Measurements from ENCODE around the gene NTRK1. TPM values are rescaled to one million over a fixed set of nuclear protein-coding genes. Genes with fewer than 3 reads are reported as not detected.

NTRK1 gene
- total RNA-seq, 2 experiments from 2014 or later: 0.67 TPM; not detected in 1

GRCh38 chr1:156860113-156860627 is 495 bp upstream of the NTRK1 start:
- Mint-ChIP-seq H3K27ac (no peak overlapping the region), H3K36me3 (ENCODE audit: low read depth) (no peaks in the 10 kb centered on the region), H3K4me1 (ENCODE audit: low read depth) (peaks cover 20% of the 10 kb centered on the region), H3K4me3 (peak overlapping the region; percentile 64), H3K27me3 (ENCODE audit: low read depth) (peaks cover 56% of the 10 kb centered on the region), H3K9me3 (no peaks in the 10 kb centered on the region)
- CTCF ChIA-PET: interaction anchor here (0.6 to 10.2 kb wide), 39 partner anchors 11 to 522 kb away, joined by 3 to 177 read pairs (median 5); partner anchors contain the start of genes CCT3, MRPL24, PEAR1 and TSACC
- intact Hi-C loops (cut with micrococcal nuclease): loop anchor here (1.0 to 5.0 kb wide), 8 partner anchors 12 to 171 kb away; partner anchors contain the start of gene CRABP2
- peak; percentile 56 for DNase-seq

- H3K9me3 Mint-ChIP-seq: no peaks in the 10 kb centered on the region
- H3K27me3 Mint-ChIP-seq (ENCODE audit: low read depth): peaks cover 59% of the 10 kb centered on the region
- intact Hi-C loops (cut with micrococcal nuclease): loop anchor here (5.0 kb wide), 1 partner anchor 155 kb away; the partner anchor contains the start of gene CRABP2
- H3K27ac Mint-ChIP-seq: no peak overlapping the region
- H3K4me1 Mint-ChIP-seq (ENCODE audit: low read depth): peaks cover 28% of the 10 kb centered on the region
- no peak overlapping the region for H3K4me3 Mint-ChIP-seq
- CTCF ChIA-PET: interaction anchor here (3.7 to 10.2 kb wide), 5 partner anchors 24 to 173 kb away, joined by 39 to 177 read pairs (median 59); partner anchors contain the start of gene PEAR1
- no peaks in the 10 kb centered on the region for H3K36me3 Mint-ChIP-seq (ENCODE audit: low read depth)
- no peak for DNase-seq
Measured at GRCh38 chr1:156862584-156862983, 1.9 kb downstream of the NTRK1 start.

GRCh38 chr1:156862997-156863599 is 2.4 kb downstream of the NTRK1 start:
- CTCF ChIA-PET: interaction anchor here (4.2 to 10.2 kb wide), 4 partner anchors 25 to 137 kb away, joined by 47 to 177 read pairs (median 96); partner anchors contain the start of gene PEAR1
- intact Hi-C loops (cut with micrococcal nuclease): loop anchor here (5.0 kb wide), 1 partner anchor 156 kb away; the partner anchor contains the start of gene CRABP2
- Mint-ChIP-seq H3K27me3 (ENCODE audit: low read depth) (peaks cover 57% of the 10 kb centered on the region), H3K9me3 (no peaks in the 10 kb centered on the region), H3K27ac (no peak overlapping the region), H3K4me3 (no peak overlapping the region), H3K4me1 (ENCODE audit: low read depth) (peaks cover 28% of the 10 kb centered on the region), H3K36me3 (ENCODE audit: low read depth) (no peaks in the 10 kb centered on the region)
- no peak for DNase-seq

- H3K9me3 Mint-ChIP-seq: no peaks in the 10 kb centered on the region
- no peaks in the 10 kb centered on the region for H3K36me3 Mint-ChIP-seq (ENCODE audit: low read depth)
- CTCF ChIA-PET: interaction anchor here (7.7 to 10.2 kb wide), 2 partner anchors 25 to 65 kb away, joined by 133 to 177 read pairs; no protein-coding TSS in a partner anchor
- H3K4me3 Mint-ChIP-seq: no peak overlapping the region
- intact Hi-C loops (cut with micrococcal nuclease): loop anchor here (5.0 kb wide), 1 partner anchor 156 kb away; the partner anchor contains the start of gene CRABP2
- no peak overlapping the region for H3K27ac Mint-ChIP-seq
- no peak for DNase-seq
- peaks cover 51% of the 10 kb centered on the region for H3K27me3 Mint-ChIP-seq (ENCODE audit: low read depth)
- peaks cover 27% of the 10 kb centered on the region for H3K4me1 Mint-ChIP-seq (ENCODE audit: low read depth)
Measured at GRCh38 chr1:156863631-156864030, 3.0 kb downstream of the NTRK1 start.

GRCh38 chr1:156864796-156865195 is 4.1 kb downstream of the NTRK1 start:
- CTCF ChIA-PET: interaction anchor here (0.7 to 10.2 kb wide), 3 partner anchors 52 to 175 kb away, joined by 3 to 177 read pairs (median 4); no protein-coding TSS in a partner anchor
- DNase-seq: no peak
- Mint-ChIP-seq H3K27ac (no peak overlapping the region), H3K4me1 (ENCODE audit: low read depth) (peaks cover 22% of the 10 kb centered on the region), H3K9me3 (no peaks in the 10 kb centered on the region), H3K4me3 (no peak overlapping the region), H3K27me3 (ENCODE audit: low read depth) (peaks cover 44% of the 10 kb centered on the region), H3K36me3 (ENCODE audit: low read depth) (no peaks in the 10 kb centered on the region)
- intact Hi-C loops (cut with micrococcal nuclease): loop anchor here (5.0 kb wide), 1 partner anchor 157 kb away; the partner anchor contains the start of gene CRABP2

- CTCF ChIA-PET: interaction anchor here (0.7 to 1.5 kb wide), 3 partner anchors 26 to 176 kb away, joined by 3 to 4 read pairs (median 4); no protein-coding TSS in a partner anchor
- DNase-seq: no peak
- peaks cover 42% of the 10 kb centered on the region for H3K27me3 Mint-ChIP-seq (ENCODE audit: low read depth)
Measured at GRCh38 chr1:156865258-156865657, 4.6 kb downstream of the NTRK1 start.

GRCh38 chr1:156865865-156866248 is 5.2 kb downstream of the NTRK1 start:
- Mint-ChIP-seq H3K4me3 (no peak overlapping the region), H3K36me3 (ENCODE audit: low read depth) (no peaks in the 10 kb centered on the region), H3K4me1 (ENCODE audit: low read depth) (peaks cover 16% of the 10 kb centered on the region), H3K27ac (no peak overlapping the region), H3K27me3 (ENCODE audit: low read depth) (peaks cover 40% of the 10 kb centered on the region), H3K9me3 (no peaks in the 10 kb centered on the region)
- no peak for DNase-seq
- intact Hi-C loops (cut with micrococcal nuclease): no loop called here
- CTCF ChIA-PET: interaction anchor here (1.5 kb wide), 1 partner anchor 27 kb away, joined by 4 read pairs; no protein-coding TSS in a partner anchor

More at GRCh38 chr1:156865258-156865657, 4.6 kb downstream of the NTRK1 start:
- intact Hi-C loops (cut with micrococcal nuclease): no loop called here
- Mint-ChIP-seq H3K4me1 (ENCODE audit: low read depth) (peaks cover 18% of the 10 kb centered on the region), H3K9me3 (no peaks in the 10 kb centered on the region), H3K27ac (no peak overlapping the region), H3K36me3 (ENCODE audit: low read depth) (no peaks in the 10 kb centered on the region), H3K4me3 (no peak overlapping the region)

- intact Hi-C loops (cut with micrococcal nuclease): no loop called here
- DNase-seq: no peak
- CTCF ChIA-PET: interaction anchor here (1.5 kb wide), 1 partner anchor 27 kb away, joined by 4 read pairs; no protein-coding TSS in a partner anchor
- Mint-ChIP-seq H3K27me3 (ENCODE audit: low read depth) (peaks cover 36% of the 10 kb centered on the region), H3K27ac (no peak overlapping the region), H3K36me3 (ENCODE audit: low read depth) (no peaks in the 10 kb centered on the region), H3K9me3 (no peaks in the 10 kb centered on the region), H3K4me1 (ENCODE audit: low read depth) (peaks cover 17% of the 10 kb centered on the region), H3K4me3 (no peak overlapping the region)
Measured at GRCh38 chr1:156866249-156866909, 5.7 kb downstream of the NTRK1 start.

- no peak for DNase-seq
- Mint-ChIP-seq H3K9me3 (no peaks in the 10 kb centered on the region), H3K4me3 (no peak overlapping the region), H3K4me1 (ENCODE audit: low read depth) (peaks cover 11% of the 10 kb centered on the region), H3K27ac (no peak overlapping the region), H3K27me3 (ENCODE audit: low read depth) (peaks cover 18% of the 10 kb centered on the region), H3K36me3 (ENCODE audit: low read depth) (no peaks in the 10 kb centered on the region)
- intact Hi-C loops (cut with micrococcal nuclease): no loop called here
- CTCF ChIA-PET: interaction anchor here (1.4 kb wide), 1 partner anchor 21 kb away, joined by 4 read pairs; no protein-coding TSS in a partner anchor
Measured at GRCh38 chr1:156868341-156868740, 7.7 kb downstream of the NTRK1 start.

GRCh38 chr1:156869455-156869854 is 8.8 kb downstream of the NTRK1 start:
- DNase-seq: no peak
- CTCF ChIA-PET: interaction anchor here (0.7 to 1.4 kb wide), 3 partner anchors 72 to 143 kb away, joined by 3 read pairs; no protein-coding TSS in a partner anchor
- Mint-ChIP-seq H3K27me3 (ENCODE audit: low read depth) (peaks cover 7% of the 10 kb centered on the region), H3K9me3 (no peaks in the 10 kb centered on the region), H3K36me3 (ENCODE audit: low read depth) (no peaks in the 10 kb centered on the region), H3K4me1 (ENCODE audit: low read depth) (peaks cover 9% of the 10 kb centered on the region), H3K4me3 (no peak overlapping the region), H3K27ac (no peak overlapping the region)
- intact Hi-C loops (cut with micrococcal nuclease): no loop called here

- CTCF ChIA-PET: interaction anchor here (0.6 kb wide), 1 partner anchor 110 kb away, joined by 3 read pairs; no protein-coding TSS in a partner anchor
- no peak for DNase-seq
- Mint-ChIP-seq H3K4me1 (ENCODE audit: low read depth) (peaks cover 2% of the 10 kb centered on the region), H3K27me3 (ENCODE audit: low read depth) (peaks cover 2% of the 10 kb centered on the region), H3K27ac (no peak overlapping the region), H3K9me3 (no peaks in the 10 kb centered on the region), H3K4me3 (no peak overlapping the region), H3K36me3 (ENCODE audit: low read depth) (no peaks in the 10 kb centered on the region)
- intact Hi-C loops (cut with micrococcal nuclease): no loop called here
Measured at GRCh38 chr1:156873659-156874058, 13.0 kb downstream of the NTRK1 start.

- CTCF ChIA-PET: interaction anchor here (0.6 to 1.1 kb wide), 2 partner anchors 15 to 111 kb away, joined by 3 read pairs; no protein-coding TSS in a partner anchor
- Mint-ChIP-seq H3K9me3 (no peaks in the 10 kb centered on the region), H3K36me3 (ENCODE audit: low read depth) (no peaks in the 10 kb centered on the region), H3K27me3 (ENCODE audit: low read depth) (peaks cover 2% of the 10 kb centered on the region), H3K4me3 (no peak overlapping the region), H3K4me1 (ENCODE audit: low read depth) (peaks cover 2% of the 10 kb centered on the region), H3K27ac (no peak overlapping the region)
- intact Hi-C loops (cut with micrococcal nuclease): no loop called here
- no peak for DNase-seq
Measured at GRCh38 chr1:156874142-156874541, 13.5 kb downstream of the NTRK1 start.

All from activated naive CD4-positive, alpha-beta T cell treated with anti-CD3 and anti-CD28 coated beads for 36 hours (primary cell).